Measurements from ENCODE around the gene MACROH2A2.
"Not testable (repeated sequence)": the region's sequence is repeated elsewhere in the genome, so short reads cannot be mapped to it uniquely, and the experiment has no call there.

Gene MACROH2A2

GRCh38 chr10:70052462-70053217 lies at the start of gene MACROH2A2:
TSS of gene MACROH2A2 (plus strand) at chr10:70052846. CDS start at chr10:70075659, 22,813 bp downstream.
- peak in 38 of 51 donors; percentile 8 to 80 (median 50) for DNase-seq

- no peak for DNase-seq
These were observed 45.4 kb upstream of the MACROH2A2 start for GRCh38 chr10:70007116-70007820.

GRCh38 chr10:70031215-70031614 lies 21.4 kb upstream of the MACROH2A2 start:
- no peak for DNase-seq

- no peak for DNase-seq
These were observed 19.9 kb upstream of the MACROH2A2 start for GRCh38 chr10:70032667-70033289.

DNA sequence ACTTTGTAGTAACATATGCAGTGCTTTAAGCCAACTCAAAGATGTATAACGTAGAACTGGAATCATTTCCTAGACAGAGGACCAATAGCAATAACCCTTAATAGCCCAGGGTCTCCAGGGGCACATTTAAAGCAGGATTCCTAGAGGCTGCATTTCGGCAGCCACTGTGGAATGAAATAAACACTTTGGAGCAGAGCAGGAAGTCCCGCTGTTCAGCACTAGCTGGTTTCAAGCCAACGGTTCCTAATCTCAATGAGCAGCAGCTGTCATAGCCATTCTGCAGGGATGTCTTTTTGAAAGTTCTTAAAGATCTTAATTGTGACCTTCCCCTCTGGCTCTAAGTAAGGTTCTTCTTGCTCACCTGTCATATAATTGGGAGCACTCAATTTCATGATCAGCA lies 18.4 kb upstream of the MACROH2A2 start:
- no peak for DNase-seq

DNA sequence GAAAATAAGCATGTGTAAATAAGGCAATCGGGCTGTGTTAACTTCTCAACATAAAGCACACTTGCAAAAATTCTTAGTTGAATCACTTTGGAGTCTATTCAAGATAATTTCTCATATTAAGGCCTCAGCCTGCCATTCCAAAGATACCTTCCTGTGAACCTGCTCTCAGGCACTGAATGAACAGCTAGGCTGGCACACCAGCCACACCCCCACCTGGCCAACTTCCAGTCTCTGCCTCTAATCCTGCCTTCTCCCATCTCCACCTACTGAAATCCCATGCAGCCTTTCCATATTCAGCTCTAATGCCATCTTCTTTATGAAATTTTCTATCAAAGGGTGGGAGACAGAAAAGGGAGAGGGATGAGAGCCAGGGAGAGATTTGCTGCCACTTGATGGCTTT lies 17.1 kb upstream of the MACROH2A2 start:
- no peak for DNase-seq

GRCh38 chr10:70038923-70039322 lies 13.7 kb upstream of the MACROH2A2 start:
- DNase-seq: no peak

- DNase-seq: no peak
These were observed 11.6 kb upstream of the MACROH2A2 start for GRCh38 chr10:70041016-70041415.

- DNase-seq: not testable (repeated sequence)
These were observed 10.9 kb upstream of the MACROH2A2 start for GRCh38 chr10:70041739-70042138.

DNA sequence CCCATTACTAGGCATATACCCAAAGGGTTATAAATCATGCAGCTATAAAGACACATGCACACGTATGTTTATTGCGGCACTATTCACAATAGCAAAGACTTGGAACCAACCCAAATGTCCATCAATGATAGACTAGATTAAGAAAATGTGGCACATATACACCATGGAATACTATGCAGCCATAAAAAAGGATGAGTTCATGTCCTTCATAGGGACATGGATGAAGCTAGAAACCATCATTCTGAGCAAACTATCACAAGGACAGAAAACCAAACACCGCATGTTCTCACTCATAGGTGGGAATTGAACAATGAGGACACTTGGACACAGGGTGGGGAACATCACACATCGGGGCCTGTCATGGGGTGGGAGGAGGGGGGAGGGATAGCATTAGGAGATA lies 5.6 kb upstream of the MACROH2A2 start:
- DNase-seq: not testable (repeated sequence)

- peak in 1 of 51 donors; percentile 16 for DNase-seq
These were observed 4.5 kb upstream of the MACROH2A2 start for GRCh38 chr10:70048030-70048723.

DNA sequence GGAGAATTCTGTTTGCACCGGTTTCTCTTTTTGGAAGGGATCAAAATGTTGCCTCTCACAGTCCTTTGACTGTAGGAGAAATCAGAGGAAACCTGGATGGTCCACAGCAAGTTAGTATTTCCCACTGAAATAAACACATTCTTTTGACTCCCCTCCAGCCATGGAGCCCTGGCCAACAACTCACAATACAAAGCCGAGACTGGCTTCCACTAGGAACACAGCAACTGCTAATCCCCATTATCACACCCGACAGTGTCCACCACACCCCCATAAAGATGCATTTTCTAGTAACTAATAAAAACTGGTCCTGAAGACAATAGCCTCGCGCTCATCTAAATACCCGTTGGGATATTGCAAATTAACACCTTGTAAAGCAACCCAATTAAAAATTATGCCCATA lies 798 bp upstream of the MACROH2A2 start:
- peak in 1 of 51 donors; percentile 2 for DNase-seq

- peak in 17 of 51 donors; percentile 6 to 57 (median 30) for DNase-seq
These were observed 683 bp downstream of the MACROH2A2 start for GRCh38 chr10:70053218-70053840.

DNA sequence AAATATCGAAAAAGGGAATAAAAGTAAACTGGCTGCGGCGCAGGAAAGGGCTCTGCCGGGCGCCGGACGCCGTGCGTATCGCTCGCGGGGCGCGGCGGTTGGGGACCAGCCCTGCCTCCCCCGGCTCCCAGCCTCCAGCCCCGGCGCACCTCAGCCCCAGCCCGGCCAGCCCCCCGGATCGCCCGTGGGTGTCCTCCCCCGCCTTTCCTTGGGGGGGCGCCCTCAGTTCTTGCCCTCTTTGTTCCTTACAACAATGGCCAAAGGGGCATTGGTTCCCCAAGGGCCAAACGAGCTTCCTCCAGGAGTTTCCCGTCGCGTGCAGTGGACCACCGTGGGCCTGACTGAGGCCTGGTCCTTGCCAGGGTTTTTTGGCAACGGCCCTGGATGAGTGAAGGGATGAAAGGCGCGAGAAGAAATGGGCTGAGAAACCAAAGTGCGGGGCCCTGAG lies 1.2 kb downstream of the MACROH2A2 start:
- peak in 9 of 51 donors; percentile 7 to 45 (median 36) for DNase-seq

DNA sequence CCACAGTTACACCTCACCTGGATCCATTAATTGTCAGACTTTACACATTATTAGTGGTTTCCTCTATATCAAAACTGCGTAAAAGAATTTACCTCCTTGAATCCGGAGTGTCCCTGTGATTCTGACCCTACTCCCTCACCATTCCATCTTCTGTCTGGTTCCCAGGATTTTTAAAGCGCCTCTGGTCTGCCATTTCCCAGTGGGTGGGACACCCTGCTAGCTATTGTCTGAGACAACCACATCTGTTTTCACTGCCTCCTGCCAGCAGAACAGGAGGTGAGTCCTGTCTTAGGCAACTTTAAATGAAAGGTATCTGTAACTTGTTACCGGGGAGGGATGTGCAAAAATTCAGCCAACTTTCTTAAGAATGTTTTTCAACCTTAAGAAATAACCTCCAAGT lies 2.3 kb downstream of the MACROH2A2 start:
- DNase-seq: no peak

DNA sequence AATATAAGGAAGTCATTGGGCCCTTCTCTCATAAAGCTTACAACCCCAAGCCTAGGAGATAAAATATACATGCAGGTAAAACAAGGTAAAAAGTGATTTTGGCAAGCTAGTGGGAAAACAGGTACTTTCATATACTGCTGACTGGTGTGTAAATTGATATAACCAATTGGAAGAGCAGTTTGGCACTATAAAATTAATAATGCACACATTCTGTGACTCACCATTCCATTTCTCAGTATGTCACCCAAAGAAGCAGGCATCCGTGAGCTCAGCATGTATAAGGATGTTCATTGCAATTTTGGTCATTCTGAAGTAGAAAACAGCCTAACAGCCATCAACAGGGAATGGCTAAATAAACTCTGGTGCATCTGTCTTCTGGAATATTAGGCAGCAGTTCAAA lies 2.9 kb downstream of the MACROH2A2 start:
- DNase-seq: no peak

- DNase-seq: no peak
These were observed 4.7 kb downstream of the MACROH2A2 start for GRCh38 chr10:70057306-70057705.

DNA sequence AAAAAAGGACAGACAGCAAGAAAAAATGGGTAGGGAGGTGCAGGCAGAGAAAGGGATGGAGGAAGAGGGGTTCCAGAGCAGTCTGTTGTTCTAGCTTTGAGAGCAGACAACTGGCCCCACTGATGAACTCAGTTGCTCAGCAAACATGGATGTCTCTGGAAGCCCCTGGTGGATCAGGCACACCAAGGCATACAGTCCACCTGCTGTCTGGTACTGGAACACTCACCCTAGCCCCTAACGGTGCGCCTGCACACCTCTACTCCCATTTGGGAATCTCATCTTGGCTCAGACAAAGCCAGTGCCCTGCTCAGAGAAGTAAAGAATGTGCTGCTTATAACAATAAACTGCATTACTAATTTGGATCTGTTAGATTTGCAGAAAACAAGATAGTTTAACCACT lies 7.7 kb downstream of the MACROH2A2 start:
- DNase-seq: no peak

- no peak for DNase-seq
These were observed 10.9 kb downstream of the MACROH2A2 start for GRCh38 chr10:70063418-70064098.

DNA sequence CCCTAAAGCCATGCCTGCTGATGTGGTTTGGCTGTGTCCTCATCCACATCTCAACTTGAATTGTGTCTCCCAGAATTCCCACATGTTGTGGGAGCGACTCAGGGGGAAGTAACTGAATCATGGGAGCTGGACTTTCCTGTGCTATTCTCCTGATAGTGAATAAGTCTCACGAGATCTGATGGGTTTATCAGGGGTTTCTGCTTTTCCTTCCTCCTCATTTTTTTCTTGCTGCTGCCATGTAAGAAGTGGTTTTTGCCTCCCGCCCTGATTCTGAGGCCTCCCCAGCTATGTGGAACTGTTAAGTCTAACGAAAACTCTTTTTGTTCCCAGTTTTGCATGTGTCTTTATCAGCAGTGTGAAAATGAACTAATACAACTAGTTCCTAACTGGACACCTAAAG lies 11.8 kb downstream of the MACROH2A2 start:
- no peak for DNase-seq

DNA sequence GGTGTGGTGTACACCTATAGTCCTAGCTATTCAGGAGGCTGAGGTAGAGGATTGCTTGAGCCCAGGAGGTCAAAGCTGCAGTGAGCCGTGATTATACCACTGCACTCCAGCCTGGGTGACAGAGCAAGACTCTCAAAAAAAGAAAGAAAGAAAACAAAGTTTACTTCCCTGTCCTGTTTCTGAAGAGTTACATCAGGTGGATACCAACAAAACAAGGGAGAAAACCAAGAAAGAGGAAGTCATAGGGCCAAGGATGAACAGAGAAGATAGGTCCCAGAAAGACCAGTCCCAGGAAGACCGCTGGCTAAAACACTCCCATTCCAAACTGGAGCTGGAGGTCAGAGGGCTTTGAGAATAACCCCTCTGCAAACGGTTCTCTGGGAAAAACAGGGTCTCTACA lies 13.5 kb downstream of the MACROH2A2 start:
- DNase-seq: no peak
